Esophagus muscularis mucosa (tissue), 2 donors: ENCODE measurements around the gene SH2B2.

ENCODE experiments used
- EP300 ChIP-seq: sonication (generic); formaldehyde crosslinking; IDR thresholded peaks from one replicate; pipeline ENCODE4 v1.6.1; 2017; ENCODE audit warnings: antibody characterized with exemption
- POLR2A ChIP-seq: fragments of 450-650 bp; IDR thresholded peaks from one replicate; pipeline ENCODE4 v1.6.1; 2017; ENCODE audit warnings: antibody characterized with exemption, moderate library complexity, mild to moderate bottlenecking, low read depth

DNA sequence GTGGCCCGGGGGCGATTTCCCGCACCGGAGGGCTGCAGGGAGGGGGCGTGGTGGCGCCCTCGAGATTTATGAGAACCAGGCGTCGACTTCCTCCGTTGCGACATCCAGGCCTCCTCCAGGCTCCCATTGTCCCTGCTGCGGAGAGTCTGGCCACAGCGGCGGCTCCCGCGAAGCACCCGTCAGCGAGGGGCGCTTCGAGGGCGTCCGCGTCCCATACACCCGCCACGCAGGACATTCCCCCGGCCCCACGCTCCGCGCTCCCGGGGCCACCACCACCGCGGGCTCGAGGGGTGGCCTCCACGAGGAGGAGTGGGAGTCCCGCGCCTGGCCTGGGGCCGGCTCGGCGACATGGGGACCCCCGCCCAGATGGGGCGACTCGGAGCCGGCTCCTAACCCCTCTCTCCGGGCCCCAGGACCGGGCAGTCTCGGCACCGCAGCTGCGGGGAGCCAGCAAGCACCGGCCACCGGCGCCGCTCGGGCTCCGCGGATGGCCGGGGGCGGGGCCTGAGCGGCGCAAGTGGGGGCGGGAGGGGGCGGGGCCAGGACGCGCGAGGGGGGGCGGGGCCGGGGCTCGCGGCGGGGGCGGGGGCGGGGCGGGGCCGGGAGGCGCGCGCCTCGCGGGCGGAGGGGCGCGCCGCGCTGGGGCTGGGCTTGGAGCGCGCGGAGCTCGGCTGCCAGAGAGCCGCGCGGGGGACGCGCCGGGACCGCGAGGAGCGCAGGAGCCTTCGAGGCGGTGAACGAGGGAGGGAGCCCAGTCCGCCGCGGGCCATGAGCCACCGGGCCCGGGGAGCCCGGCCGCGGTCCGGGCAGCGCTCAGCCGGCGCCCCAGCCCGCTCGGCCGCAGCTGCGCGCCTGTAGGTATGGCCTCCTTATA, at the start of gene SH2B2:
- TF ChIP-seq EP300 = no peak
- TF ChIP-seq POLR2A = peak; percentile 71
